Activated T-helper 1 cell treated with anti-CD3 and anti-CD28 coated beads, Interleukin-2, amount 50 U/mL, for 16 hours (primary cell): ENCODE data around the gene CCDC91.
"Not testable (repeated sequence)": the region's sequence is repeated elsewhere in the genome, so short reads cannot be mapped to it uniquely, and the experiment has no call there.

Source experiments
- DNase-seq, 2 donors: peaks; one replicate each; pipeline ENCODE4 v3.0.0-alpha.2; 2020; ENCODE audit warnings: low read depth in 1 of 2, low spot score in 1 of 2

Gene CCDC91

GRCh38 chr12:28184375-28184774, 5.9 kb upstream of the CCDC91 start:
- no peak for DNase-seq

- DNase-seq: no peak
These were observed 3.8 kb upstream of the CCDC91 start for GRCh38 chr12:28186500-28186899.

- no peak for DNase-seq
These were observed 404 bp upstream of the CCDC91 start for GRCh38 chr12:28189784-28190320.

GRCh38 chr12:28191051-28192048, 1.1 kb downstream of the CCDC91 start:
- peak in 1 of 2 donors; percentile 11 for DNase-seq

- DNase-seq: no peak
These were observed 1.9 kb downstream of the CCDC91 start for GRCh38 chr12:28192125-28192524.

GRCh38 chr12:28194621-28195020, 4.4 kb downstream of the CCDC91 start:
- DNase-seq: not testable (repeated sequence)

GRCh38 chr12:28201136-28201535, 10.9 kb downstream of the CCDC91 start:
- not testable (repeated sequence) for DNase-seq

- no peak for DNase-seq
These were observed 12.3 kb downstream of the CCDC91 start for GRCh38 chr12:28202374-28203130.

GRCh38 chr12:28209782-28210181, 19.5 kb downstream of the CCDC91 start:
- no peak for DNase-seq

GRCh38 chr12:28212182-28212581, 21.9 kb downstream of the CCDC91 start:
- no peak for DNase-seq

GRCh38 chr12:28215021-28215420, 24.8 kb downstream of the CCDC91 start:
- DNase-seq: no peak

GRCh38 chr12:28216016-28216415, 25.8 kb downstream of the CCDC91 start:
- DNase-seq: no peak

GRCh38 chr12:28217805-28218204, 27.5 kb downstream of the CCDC91 start:
- DNase-seq: no peak

GRCh38 chr12:28218875-28219274, 28.6 kb downstream of the CCDC91 start:
- no peak for DNase-seq

- no peak for DNase-seq
These were observed 29.6 kb downstream of the CCDC91 start for GRCh38 chr12:28219827-28220226.

- peak; percentile 12 to 37 for DNase-seq
These were observed 31.9 kb downstream of the CCDC91 start for GRCh38 chr12:28222081-28222700.

GRCh38 chr12:28223025-28223554, 32.8 kb downstream of the CCDC91 start:
- DNase-seq: no peak

- DNase-seq: no peak
These were observed 33.6 kb downstream of the CCDC91 start for GRCh38 chr12:28223858-28224257.

- DNase-seq: no peak
These were observed 36.4 kb downstream of the CCDC91 start for GRCh38 chr12:28226705-28227104.

- DNase-seq: no peak
These were observed 37.0 kb downstream of the CCDC91 start for GRCh38 chr12:28227251-28227650.

- no peak for DNase-seq
These were observed 41.0 kb downstream of the CCDC91 start for GRCh38 chr12:28231248-28231647.
